Thoracic aorta (tissue), 2 donors: Measurements from ENCODE around the gene ZNF43. TPM values are rescaled to one million over a fixed set of nuclear protein-coding genes. Genes with fewer than 3 reads are reported as not detected.
"Not testable (repeated sequence)": the region's sequence is repeated elsewhere in the genome, so short reads cannot be mapped to it uniquely, and the experiment has no call there.

ENCODE experiments used
- ATAC-seq: fragments of 150-250 bp; one replicate; pipeline ENCODE4 v1.8.0; 2017; ENCODE audit warnings: low read depth; ENCODE audit not compliant: insufficient number of reproducible peaks, low FRiP score
- DNase-seq: peaks from one replicate; pipeline ENCODE4 v3.0.0-alpha.2; 2020; ENCODE audit warnings: low spot score
- H3K27ac ChIP-seq, 2 donors: fragments of 200-600 bp; sonication (generic); 1 replicate in 1 of 2; 2 replicates in 1 of 2; pipeline ENCODE4 v1.5.1; 2016; ENCODE audit warnings: mild to moderate bottlenecking in 2 of 2, moderate library complexity in 2 of 2
- H3K27me3 ChIP-seq: fragments of 200-600 bp; sonication (generic); replicated peaks from 2 replicates; pipeline ENCODE4 v1.6.0; 2016; ENCODE audit warnings: mild to moderate bottlenecking; ENCODE audit not compliant: insufficient read depth
- H3K36me3 ChIP-seq: fragments of 200-600 bp; sonication (generic); one replicate; pipeline ENCODE4 v1.5.1; 2016
- H3K4me1 ChIP-seq, 2 donors: fragments of 200-600 bp; sonication (generic); 1 replicate in 1 of 2; 2 replicates in 1 of 2; pipeline versions ENCODE4 v1.5.1 to v1.6.0; 2016; ENCODE audit warnings: low read depth in 2 of 2, mild to moderate bottlenecking in 1 of 2; ENCODE audit not compliant: control insufficient read depth in 1 of 2
- H3K4me3 ChIP-seq: fragments of 200-600 bp; sonication (generic); 2 replicates; pipeline ENCODE4 v1.5.1; 2016; ENCODE audit warnings: mild to moderate bottlenecking
- H3K9me3 ChIP-seq: fragments of 200-600 bp; sonication (generic); 2 replicates; pipeline ENCODE4 v1.5.1; 2016
- CTCF ChIP-seq: fragments of 200-600 bp; sonication (generic); IDR thresholded peaks from one replicate; pipeline ENCODE4 v1.5.1; 2019; ENCODE audit warnings: antibody characterized with exemption
- total RNA-seq, 2 donors: library from RNA; depleted of rRNA; stranded (reverse); fragments of >200 nt; gene quantifications; one replicate each; pipeline versions ENCODE4 v1.1.0 to v1.2.3, GENCODE V29; 2016

The ZNF43 gene
- total RNA-seq, 2 donors from 2014 or later, result 14.5 to 20.7 TPM

DNA sequence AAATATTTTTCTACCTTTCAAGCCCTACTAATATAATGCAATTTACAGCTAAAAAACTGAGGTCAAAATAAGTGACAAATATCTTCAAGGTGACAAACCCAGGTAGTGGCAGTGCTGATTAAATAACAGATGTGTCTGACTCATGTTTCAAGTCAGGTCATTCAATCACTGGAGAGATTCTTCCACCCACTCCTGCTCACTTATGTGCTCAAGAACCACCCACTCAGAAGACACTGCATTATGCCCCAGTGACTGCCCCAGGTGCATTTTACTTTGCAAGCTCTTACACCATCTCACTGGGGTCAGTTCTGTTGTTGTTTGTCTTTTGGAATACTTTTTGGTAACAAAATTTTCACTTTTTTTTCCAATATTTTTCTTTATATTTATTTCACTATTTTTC is 70.8 kb downstream of the ZNF43 start:
- no peak for ATAC-seq
- Histone ChIP-seq H3K27me3 (no peaks in the 10 kb centered on the region), H3K4me3 (no peak overlapping the region), H3K36me3 (peaks cover 4% of the 10 kb centered on the region), H3K27ac (no peak overlapping the region), H3K9me3 (no peaks in the 10 kb centered on the region), H3K4me1 (no peaks in the 10 kb centered on the region)
- no peak for TF ChIP-seq CTCF
- no peak for DNase-seq

- H3K4me1 ChIP-seq, H3K36me3 ChIP-seq, DNase-seq, H3K27me3 ChIP-seq, H3K27ac ChIP-seq, ATAC-seq, H3K9me3 ChIP-seq, H3K4me3 ChIP-seq: not testable (repeated sequence)
These were observed 74.4 kb downstream of the ZNF43 start for GRCh38 chr19:21761547-21761946.

DNA sequence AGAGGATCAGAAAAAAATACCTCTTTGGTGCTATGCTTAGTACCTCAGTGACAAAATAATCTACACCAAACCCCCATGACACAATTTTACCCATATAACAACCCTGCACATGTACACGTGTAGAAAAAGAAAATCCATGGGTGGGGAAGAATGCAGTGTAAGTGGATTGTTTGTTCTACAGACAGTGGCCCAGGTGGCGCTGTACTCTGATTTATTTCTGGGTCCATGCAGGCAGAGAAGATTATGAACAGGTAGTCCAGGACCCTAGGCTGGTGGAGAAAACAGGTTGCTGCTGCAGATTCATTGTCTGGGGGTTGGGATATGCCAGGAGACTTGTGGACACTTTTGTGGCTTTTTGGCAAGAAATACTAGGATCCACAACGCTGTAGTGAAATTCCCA is 77.7 kb downstream of the ZNF43 start:
- TF ChIP-seq CTCF, result no peak

GRCh38 chr19:21755555-21755954 is 80.4 kb downstream of the ZNF43 start:
- H3K27me3 ChIP-seq, DNase-seq, H3K27ac ChIP-seq, H3K4me3 ChIP-seq, H3K4me1 ChIP-seq, ATAC-seq, H3K9me3 ChIP-seq: not testable (repeated sequence)
- peaks cover 13% of the 10 kb centered on the region for H3K36me3 ChIP-seq

More for the DNA sequence above, 77.7 kb downstream of the ZNF43 start:
- Histone ChIP-seq H3K27me3 (no peaks in the 10 kb centered on the region), H3K36me3 (peaks cover 5% of the 10 kb centered on the region), H3K9me3 (no peaks in the 10 kb centered on the region), H3K4me1 (no peaks in the 10 kb centered on the region), H3K27ac (no peak overlapping the region), H3K4me3 (no peak overlapping the region)
- no peak for ATAC-seq
- no peak for DNase-seq

Other genes starting within 250 kb of the ZNF43 start
- 1 to 10 TPM; 6.6 to 9.1 TPM for gene ZNF100, start 68.6 kb downstream of the ZNF43 start, total RNA-seq
- 1 to 10 TPM; 7.7 to 8.4 TPM for gene ZNF208, start 174.8 kb upstream of the ZNF43 start, total RNA-seq
- 1 to 10 TPM in 1 of 2 donors, under 1 TPM in 1; 0.14 to 1.6 TPM for gene ZNF257, start 216.3 kb upstream of the ZNF43 start, total RNA-seq